HepG2 (cell line): ENCODE data around the gene CTF1. TPM values are rescaled to one million over a fixed set of nuclear protein-coding genes. Genes with fewer than 3 reads are reported as not detected.

Experiments
- ETV5 ChIP-seq: IDR thresholded peaks from 2 replicates; pipeline ENCODE4 v1.6.1; 2018; ENCODE audit warnings: missing biosample characterization, missing genetic modification reagents, inconsistent platforms, borderline replicate concordance
- HNRNPLL ChIP-seq: fragments of 200-400 bp; formaldehyde crosslinking; IDR thresholded peaks from 2 replicates; pipeline ENCODE4 v1.6.1; 2017; ENCODE audit warnings: mild to moderate bottlenecking, low read depth, low read length; ENCODE audit not compliant: poor library complexity, severe bottlenecking
- ISL2 ChIP-seq: sonication (generic); formaldehyde crosslinking; IDR thresholded peaks from 2 replicates; pipeline ENCODE4 v1.5.0; 2020; ENCODE audit warnings: missing genetic modification reagents
- JUND ChIP-seq: sonication (generic); formaldehyde crosslinking; IDR thresholded peaks from 2 replicates; pipeline ENCODE4 v1.8.0; 2022; ENCODE audit warnings: mild to moderate bottlenecking, missing genetic modification reagents
- KLF12 ChIP-seq: sonication (generic); formaldehyde crosslinking; IDR thresholded peaks from 2 replicates; pipeline ENCODE4 v1.4.0; 2020; ENCODE audit warnings: missing genetic modification reagents, borderline replicate concordance
- KMT2A ChIP-seq: sonication (generic); formaldehyde crosslinking; IDR thresholded peaks from 2 replicates; pipeline ENCODE4 v1.4.0; 2020; ENCODE audit warnings: missing genetic modification reagents
- MTF1 ChIP-seq: sonication (generic); formaldehyde crosslinking; IDR thresholded peaks from 2 replicates; pipeline ENCODE4 v1.5.0; 2020; ENCODE audit warnings: missing genetic modification reagents
- MYC ChIP-seq: sonication (generic); formaldehyde crosslinking; IDR thresholded peaks from 2 replicates; pipeline ENCODE4 v1.9.0; 2021; ENCODE audit warnings: missing genetic modification reagents, borderline replicate concordance
- NCOA1 ChIP-seq: sonication (generic); formaldehyde crosslinking; IDR thresholded peaks from 2 replicates; pipeline ENCODE4 v1.9.0; 2021; ENCODE audit warnings: missing genetic modification reagents
- PAWR ChIP-seq: sonication (generic); formaldehyde crosslinking; IDR thresholded peaks from 2 replicates; pipeline ENCODE4 v1.4.0; 2020; ENCODE audit warnings: missing genetic modification reagents, mild to moderate bottlenecking, borderline replicate concordance
- TBX2 ChIP-seq: sonication (generic); formaldehyde crosslinking; IDR thresholded peaks from 2 replicates; pipeline ENCODE4 v1.5.0; 2020; ENCODE audit warnings: missing genetic modification reagents, mild to moderate bottlenecking, borderline replicate concordance
- THAP11 ChIP-seq: IDR thresholded peaks from 2 replicates; pipeline ENCODE4 v1.6.1; 2016; ENCODE audit warnings: missing biosample characterization, missing genetic modification reagents
- TOE1 ChIP-seq: sonication (generic); formaldehyde crosslinking; IDR thresholded peaks from 2 replicates; pipeline ENCODE4 v1.4.0; 2020; ENCODE audit warnings: mild to moderate bottlenecking, missing genetic modification reagents
- XRCC5 ChIP-seq: fragments of 200-400 bp; formaldehyde crosslinking; optimal IDR thresholded peaks from 2 replicates; pipeline ENCODE3; 2017; ENCODE audit warnings: mild to moderate bottlenecking, low read length
- ZBTB49 ChIP-seq: sonication (generic); formaldehyde crosslinking; IDR thresholded peaks from 2 replicates; pipeline ENCODE4 v1.4.0; 2020; ENCODE audit warnings: missing genetic modification reagents, borderline replicate concordance
- ZBTB7A ChIP-seq: sonication (generic); formaldehyde crosslinking; IDR thresholded peaks from 2 replicates; pipeline ENCODE4 v1.8.0; 2022; ENCODE audit warnings: mild to moderate bottlenecking, missing genetic modification reagents
- ZKSCAN5 ChIP-seq: sonication (generic); formaldehyde crosslinking; IDR thresholded peaks from 2 replicates; pipeline ENCODE4 v1.5.1; 2020; ENCODE audit warnings: mild to moderate bottlenecking, missing genetic modification reagents
- ZNF264 ChIP-seq: sonication (generic); formaldehyde crosslinking; IDR thresholded peaks from 2 replicates; pipeline ENCODE4 v1.4.0; 2020; ENCODE audit warnings: missing genetic modification reagents
- ZNF335 ChIP-seq: sonication (generic); formaldehyde crosslinking; IDR thresholded peaks from 2 replicates; pipeline ENCODE4 v1.4.0; 2020; ENCODE audit warnings: missing genetic modification reagents
- ZNF441 ChIP-seq: sonication (generic); formaldehyde crosslinking; IDR thresholded peaks from 2 replicates; pipeline ENCODE4 v1.7.0; 2021; ENCODE audit warnings: missing genetic modification reagents, borderline replicate concordance
- ZNF660 ChIP-seq: sonication (generic); formaldehyde crosslinking; IDR thresholded peaks from 2 replicates; pipeline ENCODE4 v1.5.1; 2020; ENCODE audit warnings: mild to moderate bottlenecking, low read depth, missing genetic modification reagents, borderline replicate concordance
- ZNF784 ChIP-seq: sonication (generic); formaldehyde crosslinking; IDR thresholded peaks from 2 replicates; pipeline ENCODE4 v1.5.1; 2020; ENCODE audit warnings: missing genetic modification reagents, mild to moderate bottlenecking, borderline replicate concordance
- ZNF841 ChIP-seq: sonication (generic); formaldehyde crosslinking; IDR thresholded peaks from 2 replicates; pipeline ENCODE4 v1.8.1; 2023; ENCODE audit warnings: missing genetic modification reagents, borderline replicate concordance
- ZNF883 ChIP-seq: sonication (generic); formaldehyde crosslinking; IDR thresholded peaks from 2 replicates; pipeline ENCODE4 v1.5.1; 2020; ENCODE audit warnings: mild to moderate bottlenecking, missing genetic modification reagents; ENCODE audit errors: not compliant biosample characterization
- polyA plus RNA-seq, 8 experiments: library from polyadenylated mRNA; depleted of rRNA in 3 of 8; stranded (reverse) in 7 of 8; unstranded in 1 of 8; fragments of >200 nt; fragmentation: Illumina TruSeq in 4 of 8; extraction: Trizol in 4 of 8; gene quantifications; 2 replicates each; pipeline versions ENCODE4 v1.2.1 to v1.2.3, GENCODE V29; 2011 to 2016; ENCODE audit warnings: low read depth in 4 of 8, missing spikeins in 1 of 8, mixed read lengths in 1 of 8; ENCODE audit not compliant: insufficient read depth in 1 of 8
- total RNA-seq, 5 experiments: library from RNA; depleted of rRNA; stranded (reverse); fragments of >200 nt; fragmentation: Illumina TruSeq; extraction: Trizol; gene quantifications; 2 replicates each; pipeline ENCODE4 v1.2.3, GENCODE V29; 2016; ENCODE audit warnings: low read depth in 1 of 5
- TF ChIP-seq, protein P1 (sequence below): sonication (generic); formaldehyde crosslinking; IDR thresholded peaks from 2 replicates; pipeline ENCODE4 v1.9.0; 2022; ENCODE audit warnings: missing genetic modification reagents, mild to moderate bottlenecking, borderline replicate concordance

Gene CTF1
- total and polyA plus RNA-seq, 2 of the 13 experiments (the other 11 are each of a cell fraction or from before 2014, with no cell fraction given): 0.13 to 1.8 TPM

DNA sequence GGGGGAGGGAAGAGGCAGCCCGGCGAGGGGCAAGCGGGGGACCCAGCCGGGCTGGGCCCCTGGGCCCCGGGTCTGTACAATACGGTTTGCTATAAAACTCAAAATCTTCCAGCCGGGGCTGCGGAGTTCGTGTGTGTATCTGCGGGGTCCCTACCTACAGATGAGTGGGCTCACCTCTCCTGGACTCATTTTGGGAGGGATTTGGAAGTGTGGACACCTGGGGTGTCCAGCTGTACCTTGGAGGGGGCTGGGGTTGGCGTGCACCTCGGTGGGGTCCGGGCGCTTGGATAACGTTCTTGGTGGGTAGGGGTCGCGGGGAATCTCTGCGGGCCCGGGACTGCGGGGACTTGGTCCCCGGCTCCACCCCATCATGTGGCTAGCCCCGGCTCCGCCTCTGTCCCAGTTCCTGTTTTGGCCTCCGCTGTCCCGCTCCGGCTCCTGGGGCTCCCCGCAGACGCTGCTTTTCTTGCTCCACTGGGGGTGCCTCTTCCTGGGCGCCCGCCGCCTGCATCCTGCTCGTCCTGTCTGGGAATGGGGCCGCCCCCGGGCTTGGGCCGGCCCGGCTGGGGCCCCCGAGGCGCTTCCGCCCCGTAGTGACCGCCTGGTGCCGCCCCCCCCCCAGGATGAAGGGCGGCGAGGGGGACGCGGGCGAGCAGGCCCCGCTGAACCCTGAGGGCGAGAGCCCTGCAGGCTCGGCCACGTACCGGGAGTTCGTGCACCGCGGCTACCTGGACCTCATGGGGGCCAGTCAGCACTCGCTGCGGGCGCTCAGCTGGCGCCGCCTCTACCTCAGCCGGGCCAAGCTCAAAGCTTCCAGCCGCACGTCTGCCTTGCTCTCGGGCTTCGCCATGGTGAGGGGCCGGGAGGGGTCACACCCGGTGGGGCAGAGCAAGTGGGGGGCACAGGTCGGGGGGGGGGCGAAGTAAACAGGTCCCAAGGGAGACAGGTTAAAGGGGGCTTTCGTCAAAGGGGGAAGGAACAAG, 52.5 kb downstream of the CTF1 start, which contains the start of gene ORAI3 (continued):
- peak; percentile 58; the same call in 1 of the 2 replicates for TF ChIP-seq TBX2 (CRISPR knock-in tag)
- TF ChIP-seq ZNF335 (CRISPR knock-in tag): no peak
- TF ChIP-seq ZNF784 (CRISPR knock-in tag): 0 out of 2 replicates have a peak, but pooled peaks have one; percentile 43
- TF ChIP-seq ZNF883 (CRISPR knock-in tag): peak; percentile 63
- 0 out of 2 replicates have a peak, but pooled peaks have one; percentile 39 for TF ChIP-seq ISL2 (CRISPR knock-in tag)
- peak; percentile 45 for TF ChIP-seq XRCC5
- TF ChIP-seq TOE1 (CRISPR knock-in tag): no peak
- no peak for TF ChIP-seq ZBTB49 (CRISPR knock-in tag)
- peak; percentile 23; the same call in 1 of the 2 replicates for TF ChIP-seq NCOA1
- peak; percentile 50 for TF ChIP-seq HNRNPLL
- peak; percentile 11; the same call in 1 of the 2 replicates for TF ChIP-seq THAP11
- TF ChIP-seq, protein P1, sequence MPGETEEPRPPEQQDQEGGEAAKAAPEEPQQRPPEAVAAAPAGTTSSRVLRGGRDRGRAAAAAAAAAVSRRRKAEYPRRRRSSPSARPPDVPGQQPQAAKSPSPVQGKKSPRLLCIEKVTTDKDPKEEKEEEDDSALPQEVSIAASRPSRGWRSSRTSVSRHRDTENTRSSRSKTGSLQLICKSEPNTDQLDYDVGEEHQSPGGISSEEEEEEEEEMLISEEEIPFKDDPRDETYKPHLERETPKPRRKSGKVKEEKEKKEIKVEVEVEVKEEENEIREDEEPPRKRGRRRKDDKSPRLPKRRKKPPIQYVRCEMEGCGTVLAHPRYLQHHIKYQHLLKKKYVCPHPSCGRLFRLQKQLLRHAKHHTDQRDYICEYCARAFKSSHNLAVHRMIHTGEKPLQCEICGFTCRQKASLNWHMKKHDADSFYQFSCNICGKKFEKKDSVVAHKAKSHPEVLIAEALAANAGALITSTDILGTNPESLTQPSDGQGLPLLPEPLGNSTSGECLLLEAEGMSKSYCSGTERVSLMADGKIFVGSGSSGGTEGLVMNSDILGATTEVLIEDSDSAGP (CRISPR knock-in tag): peak; percentile 80
- TF ChIP-seq MYC (CRISPR knock-in tag): peak; percentile 78; the same call in 1 of the 2 replicates
- no peak for TF ChIP-seq ZKSCAN5 (CRISPR knock-in tag)
- TF ChIP-seq ETV5 (CRISPR knock-in tag): peak; percentile 56; the same call in 1 of the 2 replicates
- TF ChIP-seq KLF12: 0 out of 2 replicates have a peak, but pooled peaks have one; percentile 27
- TF ChIP-seq KMT2A (CRISPR knock-in tag): no peak
- peak; percentile 20; the same call in 1 of the 2 replicates for TF ChIP-seq MTF1 (CRISPR knock-in tag)
- TF ChIP-seq ZNF264 (CRISPR knock-in tag): 0 out of 2 replicates have a peak, but pooled peaks have one; percentile 56
- peak; percentile 11; the same call in 1 of the 2 replicates for TF ChIP-seq ZBTB7A (CRISPR knock-in tag)
- no peak for TF ChIP-seq JUND
- peak; percentile 76; the same call in 1 of the 2 replicates for TF ChIP-seq ZNF441 (CRISPR knock-in tag)
- TF ChIP-seq PAWR: no peak
- TF ChIP-seq ZNF841: no peak
- 0 out of 2 replicates have a peak, but pooled peaks have one; percentile 14 for TF ChIP-seq ZNF660 (CRISPR knock-in tag)
